NCI-H2196 treated with DMSO at 0.1 percent for 48 hours (cell line): ENCODE measurements around the gene RASGRP4.
"Not testable (repeated sequence)": the region's sequence is repeated elsewhere in the genome, so short reads cannot be mapped to it uniquely, and the experiment has no call there.

Experiments
- DNase-seq: peaks from one replicate; lab custom pipeline; 2025; ENCODE audit not compliant: unreplicated experiment; lab: John Stamatoyannopoulos, UW

The RASGRP4 gene

DNA sequence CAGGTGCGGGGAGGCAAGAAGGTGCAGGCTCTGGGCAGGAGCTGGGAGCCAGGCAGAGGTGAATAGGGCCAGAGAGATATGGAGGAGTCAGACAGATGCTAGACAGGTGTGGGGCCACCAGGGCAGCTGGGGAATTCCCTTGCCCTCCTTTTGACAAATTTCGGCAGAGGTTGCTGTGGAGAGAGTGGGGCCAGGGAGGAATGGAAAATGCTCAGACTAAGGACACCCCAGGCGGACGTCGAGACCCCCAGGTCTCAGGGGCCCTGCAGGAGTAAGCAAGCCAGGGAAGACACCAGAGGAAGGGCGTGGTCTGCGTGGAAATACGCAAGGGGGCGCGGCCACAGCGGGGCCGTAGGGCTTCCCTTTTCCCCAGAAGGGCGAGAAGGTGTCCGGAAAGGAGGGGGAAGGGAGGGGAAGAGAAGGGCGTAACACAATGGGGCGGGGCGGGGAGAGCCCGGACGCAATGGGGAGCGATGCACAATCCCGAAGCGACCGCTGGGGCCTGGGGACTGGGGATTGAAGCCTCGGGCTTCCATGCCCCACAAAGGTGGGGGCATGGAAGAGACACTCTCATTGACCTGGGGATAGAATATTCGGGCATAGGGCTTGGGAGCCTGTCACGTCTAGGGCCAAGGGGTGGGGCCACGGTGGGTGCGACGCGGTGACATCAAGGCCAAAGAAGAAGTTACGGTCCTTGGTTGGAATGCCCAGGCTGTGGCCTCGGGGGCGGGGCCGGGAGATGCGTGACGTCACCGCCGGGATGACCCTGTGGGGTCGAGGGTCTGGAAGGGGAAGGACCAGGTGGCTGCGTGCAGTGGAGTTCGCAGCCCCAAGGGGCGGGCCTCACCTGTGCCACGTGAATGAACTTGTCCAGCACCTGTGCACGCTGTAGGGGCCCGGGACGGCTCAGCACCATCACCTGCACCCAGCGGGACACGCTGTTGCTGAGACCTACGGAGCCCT is 8.2 kb downstream of the RASGRP4 start:
- no peak for DNase-seq

DNA sequence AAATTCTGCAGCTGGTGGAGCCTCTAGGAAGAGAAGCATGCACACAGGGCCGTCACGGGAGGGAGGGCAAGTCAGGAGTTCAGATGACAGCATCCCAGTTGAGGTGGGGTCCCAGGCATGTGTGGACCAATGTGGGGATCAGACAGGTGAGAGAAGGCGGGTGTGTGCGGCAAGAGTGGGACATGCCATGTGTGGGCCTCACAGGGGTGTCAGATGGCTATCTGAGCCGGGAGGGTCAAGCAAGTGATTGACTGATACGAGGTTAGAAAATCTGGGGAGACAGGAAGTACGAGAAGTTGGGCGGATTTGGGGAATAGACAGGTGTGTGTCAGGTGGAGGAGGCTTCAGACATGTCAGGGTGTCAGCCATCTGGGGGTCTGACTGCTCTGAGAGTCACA is 8.9 kb downstream of the RASGRP4 start:
- no peak for DNase-seq

DNA sequence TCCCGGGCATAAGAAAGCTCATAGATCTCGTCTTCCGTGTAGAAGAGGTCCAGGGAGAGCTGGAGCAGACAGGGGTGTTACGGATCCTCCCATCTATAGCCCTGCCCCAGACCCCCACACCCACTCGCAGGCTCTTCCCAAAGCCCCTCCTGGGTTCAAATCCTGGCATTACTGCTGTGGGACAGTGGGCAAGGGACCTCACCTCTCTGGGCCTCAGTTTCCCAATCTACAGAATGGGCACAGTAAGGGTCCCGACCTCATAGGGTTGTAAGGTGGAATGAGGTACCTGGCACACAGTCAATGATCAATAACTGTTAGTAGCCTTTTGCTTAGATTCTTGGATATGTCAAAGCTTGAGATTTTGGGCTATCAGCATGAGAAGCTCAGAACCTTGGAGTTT is 12.6 kb downstream of the RASGRP4 start:
- no peak for DNase-seq

DNA sequence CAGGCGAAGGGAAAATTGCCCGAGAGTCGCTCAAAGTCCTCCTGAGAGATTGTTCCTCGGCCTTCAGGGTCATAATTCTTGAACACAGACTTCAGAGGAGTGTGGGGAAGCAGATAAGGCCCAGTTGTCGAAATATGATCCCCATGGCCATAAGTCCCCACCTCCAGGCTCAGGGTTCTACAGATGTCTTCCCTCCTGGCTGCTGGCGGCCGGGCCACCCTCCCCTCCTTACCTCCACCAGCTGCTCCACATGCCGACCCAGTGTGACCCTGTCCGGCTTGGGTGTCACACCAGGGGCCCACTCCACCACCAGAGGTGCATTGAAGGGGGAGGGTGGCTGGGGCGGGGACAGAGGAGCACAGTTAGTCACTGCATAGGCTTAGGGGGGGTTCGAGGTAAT is 13.1 kb downstream of the RASGRP4 start:
- no peak for DNase-seq

DNA sequence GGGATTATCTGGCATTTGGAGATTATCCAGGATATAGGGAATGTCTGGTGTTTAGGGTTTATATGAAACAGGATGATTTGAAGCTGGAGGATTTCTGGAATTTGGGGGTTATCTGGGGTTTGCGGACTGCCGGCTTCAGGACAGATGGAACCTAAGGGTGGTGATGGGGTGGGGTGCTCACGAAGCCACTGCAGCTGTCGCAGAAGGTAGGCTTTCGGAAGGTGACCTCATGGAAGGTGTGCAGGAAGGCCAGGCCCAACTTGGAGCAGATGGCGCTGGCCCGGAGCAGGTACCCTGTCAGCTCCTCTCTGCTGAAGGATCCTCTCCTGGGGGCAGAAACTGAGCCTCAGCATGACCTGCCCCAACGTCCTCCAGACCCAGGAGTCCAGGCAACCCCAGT is 13.5 kb downstream of the RASGRP4 start:
- DNase-seq = no peak

DNA sequence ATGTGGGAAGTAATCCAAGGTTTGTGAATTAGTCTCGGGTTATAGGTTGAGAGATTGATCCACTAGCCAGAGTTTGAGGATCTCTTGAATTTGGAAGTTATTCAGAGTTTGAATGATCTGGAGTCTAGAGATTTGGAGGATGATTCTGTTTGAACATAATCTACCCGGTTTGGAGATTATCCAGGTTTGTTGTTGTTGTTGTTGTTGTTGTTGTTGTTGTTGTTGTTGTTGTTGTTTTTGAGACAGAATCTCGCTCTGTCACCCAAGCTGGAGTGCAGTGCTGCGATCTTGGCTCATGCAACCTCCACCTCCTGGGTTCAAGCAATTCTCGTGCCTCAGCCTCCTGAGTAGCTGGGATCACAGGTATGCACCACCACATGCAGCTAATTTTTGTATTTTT is 14.1 kb downstream of the RASGRP4 start:
- not testable (repeated sequence) for DNase-seq

DNA sequence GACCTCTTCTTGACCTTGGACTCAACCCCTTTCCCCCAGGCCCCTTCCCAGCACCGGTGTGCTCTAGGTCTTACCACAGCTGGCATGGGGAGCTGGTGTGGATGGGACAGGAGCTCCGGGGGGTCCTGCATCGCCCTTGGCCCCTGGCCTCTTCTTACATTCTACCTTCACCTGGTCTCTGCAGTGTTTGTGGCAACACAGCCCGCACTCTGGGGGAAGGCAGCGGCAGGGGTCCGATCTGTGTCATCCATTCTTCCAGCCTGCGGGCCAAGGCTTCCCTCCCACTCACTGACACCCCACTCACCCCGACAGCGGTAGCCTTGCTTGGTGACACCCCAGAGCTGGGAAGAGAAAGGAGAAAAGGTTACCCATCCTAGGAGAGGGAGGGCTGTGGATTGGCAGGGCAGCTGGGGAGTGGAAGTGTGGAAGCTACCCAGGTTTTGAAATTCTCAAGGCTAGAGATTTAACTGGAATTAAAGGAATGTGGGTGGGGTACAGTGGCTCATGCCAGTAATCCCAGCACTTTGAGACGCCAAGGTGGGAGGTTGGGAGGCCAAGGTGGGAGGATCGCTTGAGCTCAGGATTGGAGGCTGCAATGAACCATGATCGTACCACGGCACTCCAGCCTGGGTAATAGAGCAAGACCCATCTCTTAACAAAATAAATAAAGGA is 14.8 kb downstream of the RASGRP4 start:
- no peak for DNase-seq

DNA sequence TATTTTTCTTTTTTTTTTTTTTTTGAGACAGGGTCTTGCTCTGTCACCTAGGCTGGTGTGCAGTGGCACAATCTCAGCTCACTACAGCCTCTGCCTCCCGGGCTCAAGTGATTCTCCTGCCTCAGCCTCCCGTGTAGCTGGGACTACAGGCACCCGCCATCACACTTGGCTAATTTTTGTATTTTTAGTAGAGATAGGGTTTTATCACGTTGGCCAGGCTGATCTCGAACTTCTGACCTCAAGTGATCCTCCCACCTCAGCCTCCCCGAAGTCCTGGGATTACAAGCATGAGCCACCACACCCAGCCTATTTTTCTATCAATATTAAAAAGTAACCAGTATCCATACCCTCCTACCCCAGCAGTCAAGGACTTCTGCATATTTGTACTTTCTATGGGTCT is 15.6 kb downstream of the RASGRP4 start:
- DNase-seq = not testable (repeated sequence)

DNA sequence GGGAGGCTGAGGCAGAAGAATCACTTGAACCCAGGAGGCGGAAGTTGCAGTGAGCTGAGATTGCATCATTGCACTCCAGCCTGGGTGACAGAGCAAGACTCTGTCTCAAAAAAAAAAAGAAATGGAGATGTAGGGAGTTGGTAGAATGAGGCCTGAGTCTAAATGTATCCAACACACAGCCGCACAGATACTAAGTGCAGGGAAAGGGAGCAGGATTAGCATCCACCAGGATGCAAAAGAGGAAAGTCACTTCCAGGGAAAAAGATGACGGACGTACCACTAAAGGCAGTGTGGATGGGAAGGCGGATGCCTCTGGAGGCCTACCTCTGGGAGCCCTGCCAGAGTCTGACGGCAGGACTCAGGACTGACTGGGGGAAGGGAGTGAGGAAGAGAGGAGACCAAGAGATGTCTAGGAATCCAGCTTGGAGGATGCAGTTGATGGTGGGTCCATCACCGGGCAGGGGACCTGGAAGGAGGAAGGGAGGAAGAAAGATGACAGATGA is 16.3 kb downstream of the RASGRP4 start:
- DNase-seq = no peak

DNA sequence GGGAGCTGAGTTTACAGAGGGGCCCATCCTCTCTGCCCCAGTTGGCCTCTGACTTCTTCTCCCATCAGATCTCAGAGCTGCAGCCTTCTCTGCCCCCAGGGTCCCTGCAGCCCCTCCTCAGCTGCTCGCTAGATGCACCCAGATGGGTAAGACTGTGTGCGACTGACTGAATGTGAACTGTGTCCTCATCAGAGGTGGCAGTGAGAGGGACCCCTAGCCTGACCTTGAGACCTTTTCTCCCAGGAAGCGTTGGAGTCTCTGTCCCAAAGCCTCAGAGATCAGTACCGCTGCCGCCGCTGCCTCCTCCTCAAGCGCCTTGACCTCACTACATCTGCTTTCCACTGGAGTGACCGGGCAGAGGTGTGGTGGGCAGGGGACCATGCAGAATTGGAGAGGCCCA is 20.7 kb downstream of the RASGRP4 start:
- no peak for DNase-seq

DNA sequence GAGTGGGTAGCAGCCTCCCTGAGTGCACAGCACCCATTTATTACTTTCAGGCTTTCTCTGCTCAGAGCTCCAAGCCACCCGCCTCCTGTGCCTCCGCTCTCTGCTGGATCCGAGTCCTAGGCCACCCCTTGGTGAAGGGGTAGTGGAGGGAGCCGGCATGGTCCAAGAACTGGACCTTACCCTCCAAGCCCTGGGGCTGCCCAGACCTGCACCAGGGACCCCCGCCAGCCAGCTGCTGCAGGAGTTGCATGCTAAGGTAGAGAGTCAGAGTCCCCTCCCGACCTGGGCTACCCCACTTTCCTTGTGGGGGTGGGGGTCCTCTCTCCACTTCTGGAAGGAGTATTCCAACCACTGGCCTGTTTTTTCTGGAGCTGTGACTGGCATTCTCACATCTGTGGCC is 21.2 kb downstream of the RASGRP4 start:
- DNase-seq = no peak

DNA sequence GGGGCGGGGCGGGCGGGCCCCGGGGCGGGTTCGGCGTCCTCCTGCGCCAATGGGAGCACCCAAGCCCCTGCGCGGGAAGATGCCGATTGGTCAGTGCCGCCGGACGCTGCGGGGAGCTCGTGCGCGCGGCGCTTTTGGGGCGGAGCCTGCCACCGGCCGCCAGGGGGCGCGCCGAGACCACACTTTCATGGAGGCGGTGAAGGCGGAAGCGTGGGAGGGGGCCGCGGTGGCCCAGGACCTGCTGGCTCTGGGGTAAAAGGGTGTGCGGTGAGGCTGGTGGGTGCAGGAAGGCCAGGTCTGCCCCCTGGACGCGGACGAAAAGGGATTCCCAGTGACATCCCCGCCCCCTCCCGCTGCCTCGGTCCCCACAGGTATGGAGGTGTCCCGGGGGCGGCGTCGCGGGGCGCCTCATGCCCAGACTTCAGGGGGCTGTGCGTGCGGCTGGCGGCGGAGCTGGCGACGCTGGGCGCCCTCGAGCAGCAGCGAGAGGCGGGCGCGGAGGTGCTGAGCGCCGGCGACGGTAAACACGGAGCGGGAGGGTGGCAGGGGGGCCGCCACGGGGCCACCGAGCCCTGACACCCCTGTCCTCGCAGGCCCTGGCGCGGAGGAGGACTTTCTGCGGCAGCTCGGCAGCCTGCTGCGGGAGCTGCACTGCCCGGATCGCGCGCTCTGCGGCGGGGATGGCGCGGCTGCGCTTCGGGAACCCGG is 22.9 kb downstream of the RASGRP4 start, which contains the start of gene FAM98C:
TSS of gene FAM98C (plus strand) at position 127 of the 708 bp plus-strand sequence. CDS start at position 188, 61 bp downstream.
- DNase-seq = peak; percentile 94

DNA sequence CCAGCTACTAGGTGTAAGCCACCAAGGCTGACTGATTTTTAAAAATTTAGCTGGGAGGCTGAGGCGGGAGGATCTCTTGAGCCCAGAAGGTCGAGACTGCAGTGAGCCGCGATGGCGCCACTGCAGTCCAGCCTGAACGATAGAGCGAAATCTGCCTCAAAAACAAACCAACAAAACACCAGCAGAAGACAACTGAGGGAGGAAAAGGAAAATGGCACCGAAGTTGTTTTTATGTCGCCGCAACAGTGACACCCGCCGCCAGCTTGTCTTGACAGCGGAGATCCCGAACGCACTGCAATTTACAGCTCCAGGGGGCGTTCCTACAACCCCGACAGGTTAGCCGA is 23.4 kb downstream of the RASGRP4 start:
- no peak for DNase-seq

DNA sequence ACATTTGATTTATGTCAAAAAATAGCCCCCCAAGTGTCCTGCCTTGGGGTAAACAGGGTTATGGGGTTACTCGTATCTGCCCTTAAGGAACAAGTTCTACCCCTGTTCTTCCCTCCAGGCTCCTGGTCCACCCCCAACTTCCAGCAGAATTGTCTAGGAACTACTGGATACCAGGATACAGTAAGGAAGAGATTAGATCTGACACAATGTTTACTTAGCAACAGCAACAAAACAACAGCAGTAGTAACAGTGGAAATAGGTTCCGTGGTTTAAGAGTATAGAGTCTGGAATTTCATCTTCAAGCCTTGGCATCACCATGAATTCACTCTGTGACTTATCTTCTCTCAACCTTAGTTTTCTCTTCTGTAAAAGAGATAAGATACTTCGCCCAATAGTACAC is 24.9 kb downstream of the RASGRP4 start:
- DNase-seq = no peak

DNA sequence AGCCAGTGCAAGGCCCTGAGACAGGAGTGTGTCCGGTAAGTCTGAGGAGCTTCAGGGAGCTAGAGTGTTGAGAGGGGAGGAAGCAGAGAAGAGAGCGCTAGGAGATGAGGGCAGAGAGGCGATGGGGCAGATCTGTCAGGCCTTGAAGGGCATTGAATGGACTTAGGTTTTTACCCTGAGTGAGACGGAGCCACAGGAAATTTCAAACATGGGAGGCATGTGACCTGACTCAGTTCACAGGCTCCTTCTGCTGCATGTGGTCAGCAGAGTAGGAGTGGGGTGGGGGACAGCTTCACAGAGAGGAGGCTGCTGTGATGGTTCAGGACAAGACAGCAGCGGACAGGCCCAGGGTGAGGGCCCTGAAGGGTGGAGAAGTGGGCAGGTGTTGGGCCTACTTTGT is 25.7 kb downstream of the RASGRP4 start:
- no peak for DNase-seq

DNA sequence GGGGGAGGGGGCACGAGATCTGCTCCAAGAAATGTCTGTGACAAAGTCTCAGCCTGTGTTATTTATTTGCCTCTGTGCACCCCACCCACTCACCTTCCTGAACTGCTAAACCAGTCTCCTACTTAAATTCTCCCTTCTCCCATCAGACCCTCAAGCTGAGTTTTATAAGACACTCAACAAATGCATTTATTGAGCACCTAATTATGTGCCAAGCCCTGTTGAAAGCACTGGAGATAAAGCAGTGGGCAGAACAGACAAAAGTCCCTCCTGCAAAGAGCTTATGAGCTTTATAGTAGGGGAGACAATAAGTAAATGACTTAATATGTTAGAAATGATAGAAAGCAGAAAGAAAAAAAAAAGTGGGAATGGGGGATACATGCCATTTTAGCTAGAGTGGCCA is 26.5 kb downstream of the RASGRP4 start:
- DNase-seq = no peak

DNA sequence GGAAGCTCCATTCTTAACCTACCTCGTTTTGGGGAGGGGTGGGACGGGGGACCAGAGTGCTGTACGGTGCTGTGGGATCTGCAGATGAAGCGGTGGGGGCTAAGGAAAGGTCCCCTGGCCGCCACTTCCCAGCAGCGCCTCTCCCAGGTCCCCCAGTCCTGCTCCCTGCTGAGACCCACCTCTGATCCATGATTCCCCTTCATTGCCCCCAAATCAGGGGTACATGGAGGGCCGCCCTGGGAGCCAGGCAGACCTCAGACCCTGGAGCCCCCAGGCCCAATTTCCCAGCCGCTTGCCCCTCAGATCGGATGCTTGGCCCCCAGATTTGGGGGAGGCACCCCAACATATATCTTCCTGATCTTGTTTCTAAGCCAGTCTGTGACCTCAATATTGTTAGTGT is 26.9 kb downstream of the RASGRP4 start:
- no peak for DNase-seq

DNA sequence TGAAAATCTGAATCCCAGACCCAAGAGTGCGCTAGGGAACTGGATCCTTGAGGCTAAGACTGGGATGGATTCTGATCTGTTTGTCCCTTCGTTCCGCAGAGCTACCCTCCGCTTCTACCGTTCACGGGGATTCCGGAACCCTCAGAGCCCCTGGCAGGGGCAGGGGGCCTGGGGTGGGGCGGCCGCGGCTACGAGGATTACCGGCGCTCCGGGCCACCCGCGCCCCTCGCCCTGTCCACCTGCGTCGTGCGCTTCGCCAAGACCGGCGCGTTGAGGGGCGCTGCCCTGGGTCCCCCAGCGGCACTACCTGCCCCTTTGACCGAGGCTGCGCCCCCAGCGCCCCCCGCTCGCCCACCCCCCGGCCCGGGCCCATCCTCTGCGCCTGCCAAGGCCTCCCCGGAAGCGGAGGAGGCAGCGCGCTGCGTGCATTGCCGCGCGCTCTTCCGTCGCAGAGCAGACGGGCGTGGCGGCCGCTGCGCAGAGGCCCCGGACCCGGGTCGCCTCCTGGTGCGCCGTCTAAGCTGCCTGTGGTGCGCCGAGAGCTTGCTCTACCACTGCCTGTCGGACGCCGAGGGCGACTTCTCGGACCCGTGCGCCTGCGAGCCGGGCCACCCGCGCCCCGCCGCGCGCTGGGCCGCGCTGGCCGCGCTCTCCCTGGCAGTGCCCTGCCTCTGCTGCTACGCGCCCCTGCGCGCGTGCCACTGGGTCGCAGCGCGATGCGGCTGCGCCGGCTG is 30.5 kb downstream of the RASGRP4 start:
- DNase-seq = no peak

DNA sequence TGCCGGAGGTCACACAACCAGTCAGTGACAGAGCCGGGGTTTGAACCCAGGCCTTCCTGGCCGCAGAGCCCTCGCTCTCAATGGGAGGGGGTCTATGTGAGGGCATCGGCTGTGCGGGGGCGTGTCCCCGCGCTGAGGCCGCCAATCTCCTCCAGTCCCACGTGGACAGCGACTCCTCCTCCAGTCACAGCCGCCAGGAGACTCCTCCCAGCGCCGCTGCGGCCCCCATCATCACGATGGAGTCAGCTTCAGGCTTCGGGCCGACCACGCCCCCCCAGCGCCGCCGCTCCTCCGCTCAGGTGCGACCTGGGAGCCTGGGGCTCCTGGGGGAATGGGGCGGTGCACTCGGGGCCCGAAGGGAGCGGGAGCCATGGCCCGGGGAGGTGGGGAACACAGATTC is 31.5 kb downstream of the RASGRP4 start:
- no peak for DNase-seq

DNA sequence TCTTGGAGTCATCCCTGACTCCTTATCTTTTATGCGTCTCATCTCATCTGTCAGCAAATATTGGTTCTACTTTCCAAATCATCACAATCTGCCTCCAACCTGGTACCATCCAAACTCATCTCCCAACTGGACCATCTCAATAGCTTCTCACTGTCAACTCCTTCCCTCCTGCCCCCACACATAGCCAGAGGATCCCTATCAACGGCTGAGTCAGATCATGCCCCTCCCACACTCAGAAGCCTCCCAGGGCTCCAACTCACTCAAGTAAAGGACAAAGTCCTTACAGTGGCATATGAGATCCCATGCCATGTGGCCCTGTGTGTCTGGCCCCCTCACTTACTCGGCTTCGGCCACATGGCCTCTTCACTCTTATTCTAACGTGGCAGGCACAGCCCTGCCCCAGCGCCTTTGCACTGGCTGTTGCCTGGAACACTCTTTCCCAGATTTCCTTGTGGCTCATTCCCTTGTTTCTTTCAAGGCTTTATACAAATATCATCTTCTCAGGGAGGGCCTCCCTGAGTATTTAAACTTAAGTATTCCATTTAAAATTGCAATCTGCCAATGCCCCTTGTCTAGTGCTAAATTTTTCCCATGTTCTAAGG is 33.2 kb downstream of the RASGRP4 start:
- DNase-seq = no peak
